HuH-7 (cell line): ENCODE measurements around the gene TRMT44.
A peak's percentile ranks its signal among the peaks of the same experiment; 100 is the strongest.
"Not testable (repeated sequence)": the region's sequence is repeated elsewhere in the genome, so short reads cannot be mapped to it uniquely, and the experiment has no call there.

ENCODE experiments used
- DNase-seq: peaks from one replicate; pipeline ENCODE4 v3.0.0; 2011; ENCODE audit warnings: low spot score

TRMT44 gene

DNA sequence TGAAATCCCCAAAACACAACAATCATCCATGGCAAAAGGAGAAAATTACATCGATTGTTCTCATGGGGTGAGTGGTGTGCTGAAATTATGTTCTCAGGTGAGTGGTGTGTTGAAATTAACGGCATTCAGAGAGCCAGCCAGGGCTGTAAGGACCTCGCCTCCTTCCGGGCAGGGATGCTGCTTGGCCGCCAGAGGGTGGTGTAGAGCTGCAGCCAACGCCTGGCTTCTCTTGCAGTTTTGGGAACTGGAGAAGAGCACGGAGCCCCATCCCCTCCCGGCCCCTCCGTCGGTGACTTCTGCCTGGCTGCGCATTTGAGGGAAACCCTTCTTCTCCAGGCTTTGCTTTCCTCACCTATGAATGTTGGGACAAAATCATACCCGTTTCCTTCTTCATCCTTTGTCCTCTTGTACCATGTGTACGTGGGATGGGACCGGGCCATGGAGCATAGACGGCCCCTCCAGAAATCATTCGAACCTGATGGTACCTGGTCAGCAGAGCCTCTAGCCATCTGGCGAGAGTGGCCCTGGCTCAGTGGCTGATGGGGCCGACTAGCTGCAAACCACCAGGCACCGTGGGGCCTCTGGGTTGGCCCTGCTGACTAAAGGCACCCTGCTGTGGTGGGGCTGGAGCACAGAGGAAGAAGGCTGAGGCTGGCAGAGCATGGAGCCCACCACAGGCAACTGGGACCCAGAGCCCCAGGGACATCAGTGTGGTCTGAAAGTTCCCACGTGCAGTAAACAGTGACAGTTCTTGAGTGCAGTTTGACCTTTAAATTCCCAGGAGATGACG lies 28.4 kb downstream of the TRMT44 start:
- DNase-seq, result peak; percentile 80

DNA sequence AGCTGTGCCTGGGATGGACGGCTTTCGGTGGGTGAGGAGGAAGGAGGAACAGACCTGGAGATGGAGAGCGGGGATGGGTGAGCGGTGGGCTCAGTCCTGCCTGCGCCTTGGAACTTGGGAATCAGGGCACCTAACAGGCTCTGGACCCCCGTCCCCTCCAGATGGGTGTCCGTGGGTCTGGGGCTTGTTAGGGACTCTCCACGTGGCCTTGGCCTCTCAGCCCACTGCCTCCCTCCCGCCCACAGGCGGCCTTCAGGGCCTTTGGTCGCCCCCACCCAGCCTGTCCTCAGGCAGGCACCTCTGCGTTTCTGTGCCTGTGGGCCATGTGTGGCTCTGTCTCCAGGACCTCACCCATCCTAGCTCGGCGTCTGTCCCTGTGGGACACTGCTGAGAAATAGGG lies 29.0 kb downstream of the TRMT44 start:
- DNase-seq, result no peak

DNA sequence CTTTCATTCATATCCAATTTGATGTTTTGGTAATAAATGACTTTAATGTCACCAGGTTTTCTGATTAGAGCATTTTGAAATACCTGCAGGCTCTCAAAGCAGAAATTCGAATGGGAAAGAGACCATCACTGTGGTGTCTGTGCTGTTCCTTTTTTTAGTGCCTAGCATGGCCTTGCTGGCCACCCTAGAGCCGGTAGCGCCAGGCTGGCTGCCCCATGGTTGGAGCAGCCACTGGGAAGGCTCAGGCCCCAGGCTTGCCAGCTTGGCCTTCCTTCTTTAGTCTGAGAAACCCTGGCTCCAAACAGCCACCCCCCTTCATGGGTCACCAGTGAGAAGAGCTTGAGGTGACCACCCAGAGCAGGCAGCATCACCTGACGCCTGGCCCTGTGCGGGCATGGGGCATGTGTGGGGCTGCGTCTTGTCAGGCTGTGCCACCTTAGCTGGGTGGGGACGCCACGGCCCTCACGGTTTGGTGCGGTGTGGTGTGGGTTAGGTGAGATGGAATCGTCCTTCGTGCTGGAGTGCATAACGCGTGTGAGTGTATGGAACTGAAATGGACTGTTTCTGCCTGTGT lies 30.0 kb downstream of the TRMT44 start:
- no peak for DNase-seq

DNA sequence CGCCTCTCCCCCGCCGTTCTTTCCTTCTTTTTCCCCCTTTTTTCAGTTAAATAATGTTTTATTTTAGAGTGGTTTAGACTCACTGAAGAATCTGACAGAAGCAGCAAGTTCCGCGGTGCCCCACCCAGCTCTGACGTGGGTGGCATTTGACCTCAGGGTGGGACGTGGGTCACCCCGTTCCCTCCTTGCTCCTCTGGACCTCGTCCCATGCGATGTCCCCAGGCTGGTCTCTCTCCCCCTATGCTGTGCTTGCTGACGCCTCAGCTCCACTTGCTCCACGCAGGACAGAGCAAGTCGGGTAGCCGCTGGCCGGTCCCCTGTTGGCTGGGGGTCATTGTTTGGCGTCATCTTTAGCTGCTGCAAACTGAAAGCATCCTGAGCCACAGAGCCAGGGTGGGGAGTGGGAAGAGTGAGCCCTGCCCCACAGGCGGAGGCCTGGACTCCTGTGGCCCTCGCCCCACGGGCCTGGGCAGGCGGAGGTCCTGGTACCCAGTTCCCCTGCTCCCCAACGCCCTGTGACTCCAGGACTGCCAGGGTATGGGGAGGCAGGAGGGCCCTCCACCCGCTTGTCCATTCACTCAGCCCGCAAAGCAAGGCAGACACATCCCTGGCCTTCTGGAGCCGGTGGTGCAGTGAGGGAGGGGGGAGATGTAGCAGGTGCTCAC lies 30.8 kb downstream of the TRMT44 start:
- no peak for DNase-seq

DNA sequence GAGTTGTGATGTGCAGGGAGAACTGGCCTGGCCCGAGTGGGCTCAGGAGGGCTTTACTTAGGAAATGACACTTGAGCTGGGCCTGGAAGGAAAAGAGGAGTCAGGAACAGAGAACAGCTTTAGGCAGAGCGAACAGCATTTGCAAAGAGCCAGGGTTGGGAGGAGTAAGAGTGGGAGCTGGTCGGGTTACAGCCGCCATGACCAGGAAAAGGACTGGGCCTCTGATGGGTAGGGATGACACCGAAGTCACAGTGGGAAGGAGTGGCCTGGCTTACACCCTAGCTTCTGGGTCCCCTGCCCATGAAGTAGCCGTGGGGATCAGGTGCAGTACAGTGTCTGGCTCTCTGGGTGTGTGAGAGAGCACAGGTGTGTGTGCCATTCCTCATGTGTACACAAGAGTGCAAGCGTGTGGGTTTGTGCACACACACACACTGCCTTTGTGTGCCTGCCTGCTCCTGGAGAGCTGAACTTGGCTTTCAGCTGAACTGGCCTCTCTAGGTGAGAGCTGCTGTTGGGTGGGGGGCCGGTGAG lies 31.6 kb downstream of the TRMT44 start:
- no peak for DNase-seq

DNA sequence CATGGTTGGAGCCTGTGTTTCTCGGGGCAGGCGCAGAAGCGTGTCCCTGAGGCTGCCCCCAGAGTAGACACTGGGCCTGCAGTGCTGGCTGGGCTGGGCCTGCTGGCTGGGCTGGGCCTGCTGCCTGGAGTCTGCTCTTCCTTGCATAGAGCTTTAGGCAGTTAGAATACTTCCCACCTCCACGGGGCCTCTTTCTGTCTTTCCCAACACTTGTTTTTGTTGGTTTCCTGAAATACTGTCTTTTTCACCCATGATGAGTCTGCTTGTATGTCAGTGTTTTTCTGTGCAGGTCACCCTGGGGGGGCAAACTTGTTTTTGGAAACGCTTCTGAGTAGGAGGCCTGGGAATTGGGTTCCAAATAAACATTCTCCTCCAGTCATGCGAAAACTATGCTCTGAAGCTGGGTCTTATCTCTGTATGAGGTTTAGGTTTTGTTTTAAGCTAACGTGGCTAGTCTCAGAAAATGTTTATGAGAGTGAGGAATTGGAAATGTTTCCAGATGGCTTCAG lies 32.2 kb downstream of the TRMT44 start:
- DNase-seq, result no peak

DNA sequence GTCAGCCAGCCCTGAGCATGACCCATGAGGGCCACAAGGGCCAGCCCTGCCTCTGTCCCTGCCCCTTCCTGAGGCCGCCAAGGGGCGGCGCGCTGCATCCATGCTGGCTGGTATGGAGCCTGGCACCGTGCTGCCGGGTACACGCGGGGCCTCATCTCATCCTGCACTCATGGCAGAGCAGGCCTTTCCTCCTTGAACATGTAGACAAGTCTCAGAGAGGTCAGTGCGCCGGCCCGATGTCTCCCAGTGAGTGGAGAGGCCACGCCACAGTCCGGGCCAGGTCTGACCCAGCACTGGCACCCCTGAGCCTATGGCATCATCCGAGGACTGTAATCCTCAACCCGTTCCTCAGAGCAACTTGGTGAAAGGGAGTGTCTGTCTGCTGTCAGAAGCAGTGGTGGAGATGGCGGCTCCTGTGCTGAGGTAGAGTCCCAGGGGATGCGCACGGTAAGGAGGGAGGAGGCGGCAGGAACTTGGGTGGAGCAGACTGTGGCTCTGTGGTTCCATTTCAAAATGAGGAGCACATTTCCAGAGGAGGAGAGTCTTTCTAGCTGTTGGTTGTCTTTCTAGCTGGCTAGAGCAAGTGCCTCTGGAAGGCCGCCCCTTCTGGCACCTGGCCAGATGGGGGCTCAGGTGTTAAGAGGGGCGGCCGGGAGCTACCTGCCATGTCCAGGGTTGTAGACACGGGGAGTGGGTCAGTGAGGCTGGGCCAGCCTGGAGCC lies 32.8 kb downstream of the TRMT44 start:
- no peak for DNase-seq

DNA sequence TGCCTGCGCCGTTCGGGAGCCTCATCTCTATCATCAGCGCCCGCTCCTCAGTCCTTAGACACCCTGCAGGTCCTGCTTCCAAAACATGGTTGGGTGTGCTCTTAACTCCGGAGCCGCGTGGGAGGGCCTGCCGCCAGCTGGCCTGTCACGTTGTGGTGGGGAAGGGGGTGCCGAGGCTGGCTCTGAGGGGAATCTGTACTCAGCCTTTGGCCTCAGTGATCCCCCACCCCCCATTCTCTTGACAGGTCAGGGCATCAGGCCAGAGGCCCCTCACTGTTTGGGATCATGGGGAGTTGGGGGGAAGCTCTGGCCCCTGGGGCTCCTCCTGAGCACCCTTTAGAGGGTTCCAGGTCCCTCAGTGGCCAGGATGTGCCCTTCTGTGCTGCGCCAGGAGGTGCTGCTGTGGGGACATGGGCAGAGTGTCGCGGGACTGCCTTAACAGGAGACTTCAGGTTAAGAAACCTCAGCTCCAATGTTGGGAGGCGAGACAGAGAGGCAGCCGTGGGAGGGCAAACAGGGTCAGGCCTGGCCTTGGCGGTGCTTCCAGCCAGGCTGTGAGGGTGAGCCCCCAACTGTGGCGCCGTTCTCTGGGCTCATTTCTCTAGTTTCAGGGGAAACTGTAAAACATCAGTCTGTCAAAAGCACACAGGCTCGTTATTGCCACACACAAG lies 33.5 kb downstream of the TRMT44 start:
- no peak for DNase-seq

DNA sequence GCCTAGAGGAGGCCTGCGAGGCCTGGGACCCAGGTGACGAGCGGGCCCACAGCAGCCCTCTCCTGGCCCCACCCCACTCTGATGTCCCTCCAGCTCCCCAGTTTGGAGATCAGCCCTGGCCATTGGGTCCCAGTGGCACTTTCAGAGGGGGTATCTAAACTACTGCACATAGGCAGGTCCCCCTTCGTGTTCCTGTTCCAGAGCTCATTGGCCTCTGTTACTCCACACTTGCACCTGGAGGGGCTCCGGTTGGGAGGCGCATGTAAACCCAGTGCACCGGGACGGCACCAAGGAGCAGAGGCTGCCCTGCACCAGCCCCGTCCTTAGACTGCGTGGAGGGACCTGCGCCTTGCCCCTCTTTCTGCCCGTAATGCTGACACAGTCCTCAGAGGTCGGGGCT lies 34.3 kb downstream of the TRMT44 start:
- no peak for DNase-seq

DNA sequence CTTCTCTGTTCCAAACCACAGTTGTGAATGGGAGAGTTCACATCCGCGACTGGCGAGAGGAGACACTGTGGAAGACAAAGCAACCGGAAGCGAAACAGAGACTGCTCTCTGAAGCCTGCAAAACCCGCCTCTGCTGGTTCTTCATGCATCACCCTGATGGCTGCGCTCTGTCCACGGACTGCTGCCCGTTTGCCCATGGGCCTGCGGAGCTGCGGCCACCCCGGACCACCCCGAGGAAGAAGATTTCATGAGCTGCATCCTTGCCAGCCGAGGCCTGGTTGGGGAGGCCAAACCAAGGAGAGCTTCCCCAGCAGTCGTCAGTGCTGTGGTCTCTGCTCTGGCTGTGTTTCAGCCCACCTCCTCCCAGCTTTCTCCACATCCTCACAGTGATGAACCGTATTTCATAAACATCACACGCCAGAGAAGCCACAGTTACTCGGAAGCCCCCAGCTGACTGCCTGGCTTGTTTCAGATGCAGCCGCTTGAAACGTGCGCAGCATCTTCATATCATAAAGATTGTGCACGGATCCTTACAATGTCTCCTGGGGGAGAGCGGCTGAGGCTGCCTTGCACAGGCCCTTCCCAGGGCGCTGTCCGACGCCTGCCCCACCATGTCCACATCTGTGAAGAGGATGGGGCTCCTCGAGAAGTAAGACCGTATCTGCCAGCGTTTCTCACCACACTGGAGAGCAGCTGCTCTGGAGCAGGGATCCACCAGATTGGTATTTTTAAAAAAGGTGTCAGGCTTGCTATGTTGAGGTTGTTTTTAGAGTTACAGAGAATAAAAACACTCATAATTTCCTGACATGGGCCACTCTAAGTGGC lies 35.4 kb downstream of the TRMT44 start:
- DNase-seq, result no peak

DNA sequence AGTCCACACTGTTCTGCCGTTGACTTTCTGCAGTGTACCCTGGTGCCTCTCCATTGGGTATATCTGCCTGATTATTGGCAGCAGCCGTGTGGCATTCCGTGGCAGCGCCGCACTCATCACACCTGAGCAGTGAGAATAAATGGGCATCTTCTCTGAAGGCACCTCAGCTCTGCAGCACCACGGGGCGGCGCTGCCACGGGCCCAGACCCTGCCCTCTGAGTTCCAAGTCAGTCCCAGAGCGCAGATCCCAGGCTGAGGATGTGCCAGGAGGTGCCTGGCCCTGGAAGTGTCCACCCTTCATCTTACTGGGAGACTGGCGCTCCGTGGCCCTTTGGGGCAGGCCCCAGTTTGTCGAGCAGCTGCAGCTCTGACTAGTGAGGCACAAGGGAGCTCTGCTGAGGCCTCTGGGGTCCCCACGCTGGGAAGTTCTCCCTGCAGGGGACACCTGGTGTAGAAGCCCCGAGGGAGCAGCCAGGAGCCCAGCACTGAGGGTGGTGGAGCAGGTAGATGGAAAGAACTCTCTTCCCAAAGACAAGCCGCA lies 36.6 kb downstream of the TRMT44 start:
- no peak for DNase-seq

DNA sequence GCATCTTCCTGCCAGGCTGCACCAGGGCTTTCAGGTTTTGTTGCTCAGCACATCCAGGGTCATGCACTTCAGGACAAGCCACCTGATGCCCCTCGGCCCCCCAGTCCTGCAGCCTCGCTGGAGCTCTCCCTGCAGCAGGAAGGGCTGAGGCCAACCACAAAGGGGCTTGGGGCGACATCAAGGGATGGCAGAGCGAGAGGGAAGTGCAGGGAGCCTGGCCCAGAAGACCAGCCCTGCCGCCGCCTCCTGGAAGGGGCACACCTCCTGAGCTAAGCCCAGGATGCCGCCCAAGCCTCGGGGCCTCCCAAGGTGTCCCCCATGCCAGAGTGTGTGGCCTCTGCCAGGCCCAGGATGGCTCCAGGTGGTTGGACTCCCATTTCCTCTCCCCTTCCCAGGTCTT lies 37.1 kb downstream of the TRMT44 start:
- no peak for DNase-seq

DNA sequence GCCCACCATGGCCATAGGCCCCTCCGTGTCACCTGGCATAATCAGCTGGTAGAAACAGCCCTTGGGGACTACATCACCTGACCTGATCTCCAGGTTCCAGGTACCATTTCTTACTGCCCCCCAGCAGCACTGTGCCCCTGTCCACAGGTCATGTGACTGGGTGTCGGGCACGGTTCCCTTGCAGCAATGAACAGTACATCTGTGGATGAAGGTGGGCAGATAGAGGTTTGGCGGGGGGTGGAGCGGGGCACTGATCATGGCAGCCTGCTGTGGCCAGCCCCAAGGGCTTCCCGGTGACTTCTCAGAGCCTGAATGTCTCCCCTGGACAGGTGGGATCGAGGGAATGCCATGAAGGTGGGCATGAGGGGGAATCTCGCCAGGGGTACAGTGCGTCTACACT lies 37.8 kb downstream of the TRMT44 start:
- DNase-seq, result no peak

DNA sequence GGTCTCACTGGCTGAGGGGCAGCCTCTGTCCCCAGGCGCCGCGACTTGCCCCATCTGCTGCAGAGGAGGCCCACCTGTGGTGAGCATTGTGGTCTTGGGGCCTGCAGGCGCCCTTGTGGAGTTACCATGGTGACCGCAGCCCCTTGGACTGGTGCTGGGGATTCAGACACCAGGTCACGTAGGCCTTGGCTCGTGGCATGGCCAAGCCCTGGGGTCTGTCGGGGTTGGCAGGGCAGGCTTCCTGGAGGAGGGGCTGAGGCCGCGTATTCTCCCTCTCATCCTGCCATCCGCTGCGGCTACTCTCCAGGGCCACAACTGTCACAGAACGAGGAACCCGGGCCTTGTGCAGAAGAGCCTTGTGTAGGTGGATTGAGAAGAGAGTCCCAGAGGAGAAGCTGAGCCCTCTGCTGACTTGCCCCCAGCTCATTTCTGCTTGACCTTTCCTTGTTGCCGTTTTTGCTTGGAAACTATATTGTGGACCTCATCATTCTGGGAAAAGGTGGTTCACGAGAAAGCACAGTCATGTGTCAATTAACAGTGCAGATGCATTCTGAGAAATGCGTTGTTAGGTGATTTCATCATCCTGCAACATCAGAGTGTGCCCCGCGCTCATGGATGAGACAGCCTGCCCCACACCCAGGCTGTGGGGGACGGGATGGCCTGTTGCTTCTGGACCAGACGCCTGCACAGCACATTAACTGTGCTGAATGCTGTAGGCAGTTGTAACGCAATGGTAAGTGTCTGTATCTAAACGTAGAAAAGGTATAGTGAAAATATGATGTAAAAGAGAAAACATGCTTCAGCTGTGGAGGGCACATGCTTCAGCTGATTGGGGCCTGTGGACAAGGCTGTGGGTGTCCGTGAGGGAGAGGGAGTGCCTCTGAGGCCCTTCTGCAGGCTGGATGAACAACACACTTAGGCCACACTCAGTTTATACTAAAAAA lies 38.5 kb downstream of the TRMT44 start:
- no peak for DNase-seq

DNA sequence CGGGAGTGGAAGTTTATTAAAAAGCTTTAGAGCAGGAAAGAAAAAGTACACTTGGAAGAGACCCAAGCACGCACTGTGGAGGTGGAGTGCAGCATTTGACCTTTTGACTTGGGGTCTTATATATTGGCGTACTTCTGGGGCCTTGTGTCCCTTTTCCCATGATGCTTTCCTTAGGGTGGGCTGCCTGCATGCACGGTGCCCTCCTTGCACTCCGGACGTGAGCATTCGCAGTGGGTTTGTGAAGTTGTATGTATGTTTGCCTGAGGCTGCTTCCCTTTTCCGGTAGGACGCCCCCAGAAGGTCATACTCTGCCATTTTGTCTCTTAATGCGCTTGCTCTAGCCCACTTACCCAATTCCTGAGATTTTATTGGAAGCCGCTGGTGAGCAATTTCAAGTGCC lies 39.6 kb downstream of the TRMT44 start:
- no peak for DNase-seq

DNA sequence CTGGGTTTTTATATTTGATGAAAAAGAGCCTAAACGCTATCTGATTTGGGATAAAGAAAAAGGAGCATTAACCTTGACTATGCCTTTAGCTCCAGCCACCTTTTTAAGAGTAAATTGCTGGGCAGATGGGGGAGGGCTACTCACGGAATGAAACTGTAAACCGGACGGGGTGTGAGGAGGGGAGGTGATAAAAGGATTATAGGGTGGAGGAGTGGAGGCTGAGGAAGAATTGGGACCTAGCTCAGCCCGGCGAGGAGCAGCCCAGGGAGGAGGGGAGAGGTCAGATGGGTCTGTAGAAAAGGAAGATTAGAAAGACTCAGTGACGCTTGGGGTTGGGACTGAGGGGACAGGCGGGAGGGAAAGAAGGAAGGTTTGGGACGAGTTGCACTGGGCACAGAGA lies 46.1 kb downstream of the TRMT44 start:
- not testable (repeated sequence) for DNase-seq

DNA sequence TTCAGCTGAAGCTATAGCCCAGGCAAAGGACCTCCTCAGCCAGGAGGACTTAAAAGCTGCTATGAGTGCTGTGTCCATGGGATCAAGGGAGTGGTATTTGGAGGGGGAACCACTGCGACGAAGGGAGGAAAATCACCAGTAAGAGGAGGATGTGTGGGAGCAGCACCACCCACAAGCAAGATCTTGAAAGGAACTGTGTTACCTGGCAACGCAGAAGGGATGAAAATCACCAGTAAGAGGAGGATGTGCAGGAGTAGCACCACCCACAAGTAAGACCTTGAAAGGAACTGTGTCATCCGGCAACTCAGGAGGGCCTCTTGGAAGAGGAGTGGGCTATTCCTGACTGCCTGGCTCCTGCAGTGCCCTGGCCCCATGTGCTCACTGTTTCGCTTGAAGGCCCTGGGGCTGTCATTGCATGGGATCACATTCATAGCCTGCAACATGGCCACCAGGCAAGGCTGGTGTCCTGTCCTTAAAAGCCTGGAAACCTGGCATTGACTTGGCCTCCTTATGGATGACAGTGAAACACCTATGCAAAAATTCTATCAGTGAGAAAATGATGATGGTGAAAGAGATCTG lies 48.3 kb downstream of the TRMT44 start:
- no peak for DNase-seq

DNA sequence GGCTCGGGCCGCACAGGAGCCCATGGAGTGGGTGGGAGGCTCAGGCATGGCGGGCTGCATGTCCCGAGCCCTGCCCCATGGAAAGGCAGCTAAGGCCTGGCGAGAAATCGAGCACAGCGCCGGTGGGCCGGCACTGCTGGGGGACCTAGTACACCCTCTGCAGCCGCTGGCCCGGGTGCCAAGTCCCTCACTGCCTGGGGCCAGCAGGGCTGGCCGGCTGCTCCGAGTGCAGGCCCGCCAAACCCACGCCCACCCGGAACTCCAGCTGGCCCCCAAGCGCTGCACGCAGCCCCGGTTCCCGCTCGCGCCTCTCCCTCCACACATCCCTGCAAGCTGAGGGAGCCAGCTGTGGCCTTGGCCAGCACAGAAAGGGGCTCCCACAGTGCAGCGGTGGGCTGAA lies 50.9 kb downstream of the TRMT44 start:
- not testable (repeated sequence) for DNase-seq

DNA sequence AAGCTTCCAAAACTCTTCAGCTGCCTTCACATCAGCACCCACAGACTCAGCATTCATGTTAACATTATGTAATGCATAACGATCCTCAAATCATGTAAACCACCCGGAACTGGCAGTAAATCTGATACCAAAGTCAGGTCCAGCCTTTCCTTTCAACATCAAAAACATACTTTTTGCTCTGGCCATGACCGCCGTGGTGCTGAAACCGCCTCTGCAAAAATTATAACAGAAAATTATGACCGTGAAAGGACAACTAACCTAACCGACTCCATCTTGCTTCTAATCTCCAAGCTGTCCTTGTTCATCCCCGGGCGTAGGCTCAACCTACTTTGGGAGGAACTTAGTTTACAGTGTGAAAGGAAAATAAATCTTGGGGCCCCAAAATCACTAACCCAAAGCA lies 51.6 kb downstream of the TRMT44 start:
- no peak for DNase-seq
